Astrocyte (in vitro differentiated cells and primary cell): ENCODE data around the gene CHST10. TPM values are rescaled to one million over a fixed set of nuclear protein-coding genes. Genes with fewer than 3 reads are reported as not detected.
A peak's percentile ranks its signal among the peaks of the same experiment; 100 is the strongest.

Experiments used
- DNase-seq: peaks from one replicate; pipeline ENCODE4 v3.0.0-alpha.2; 2010; ENCODE audit warnings: low read depth
- FAIRE-seq: peaks from 2 replicates; lab custom pipeline; 2011; peaks lifted over from hg19 to GRCh38; lab: Jason Lieb, UNC
- H2AFZ ChIP-seq: 2 replicates; pipeline ENCODE4 v1.6.0; 2012; ENCODE audit warnings: low read depth, low read length, inconsistent platforms
- H3K27ac ChIP-seq: 2 replicates; pipeline ENCODE4 v1.5.1; 2011; ENCODE audit warnings: low read depth, low read length, inconsistent platforms
- H3K27me3 ChIP-seq: 2 replicates; pipeline ENCODE4 v1.6.0; 2011; ENCODE audit warnings: low read length, inconsistent platforms; ENCODE audit not compliant: insufficient read depth
- H3K36me3 ChIP-seq: 2 replicates; pipeline ENCODE4 v1.5.1; 2011; ENCODE audit warnings: low read length, inconsistent platforms; ENCODE audit not compliant: insufficient read depth
- H3K4me1 ChIP-seq: 2 replicates; pipeline ENCODE4 v1.5.1; 2011; ENCODE audit warnings: low read length, inconsistent platforms; ENCODE audit not compliant: insufficient read depth
- H3K4me2 ChIP-seq: 2 replicates; pipeline ENCODE4 v1.6.0; 2012; ENCODE audit warnings: low read length, inconsistent platforms
- H3K4me3 ChIP-seq: 2 replicates; pipeline ENCODE4 v1.5.1; 2011; ENCODE audit warnings: low read depth, mild to moderate bottlenecking, low read length, inconsistent platforms; ENCODE audit not compliant: insufficient read depth
- H3K79me2 ChIP-seq: 2 replicates; pipeline ENCODE4 v1.6.0; 2012; ENCODE audit warnings: mild to moderate bottlenecking, low read length, inconsistent platforms; ENCODE audit not compliant: insufficient read depth
- H3K9ac ChIP-seq: 2 replicates; pipeline ENCODE4 v1.6.0; 2012; ENCODE audit warnings: mild to moderate bottlenecking, low read length, inconsistent platforms
- H3K9me3 ChIP-seq: 2 replicates; pipeline ENCODE4 v1.5.1; 2012; ENCODE audit warnings: low read depth, mild to moderate bottlenecking, low read length, inconsistent platforms; ENCODE audit not compliant: insufficient read depth
- H4K20me1 ChIP-seq: 2 replicates; pipeline ENCODE4 v1.6.0; 2012; ENCODE audit warnings: low read length, inconsistent platforms; ENCODE audit not compliant: insufficient read depth
- H3K27ac Mint-ChIP-seq: one replicate; pipeline ENCODE4 v1.8.0; 2021; ENCODE audit warnings: mild to moderate bottlenecking, mixed read lengths; ENCODE audit not compliant: unreplicated experiment
- H3K27me3 Mint-ChIP-seq: one replicate; pipeline ENCODE4 v1.8.0; 2021; ENCODE audit warnings: low read depth, mixed read lengths; ENCODE audit not compliant: unreplicated experiment
- H3K36me3 Mint-ChIP-seq: one replicate; pipeline ENCODE4 v1.8.0; 2021; ENCODE audit warnings: low read depth, mixed read lengths; ENCODE audit not compliant: unreplicated experiment
- H3K4me1 Mint-ChIP-seq: one replicate; pipeline ENCODE4 v1.8.0; 2021; ENCODE audit warnings: low read depth, mixed read lengths; ENCODE audit not compliant: unreplicated experiment
- H3K4me3 Mint-ChIP-seq: one replicate; pipeline ENCODE4 v1.8.0; 2021; ENCODE audit warnings: mild to moderate bottlenecking, moderate library complexity, mixed read lengths; ENCODE audit not compliant: unreplicated experiment
- H3K9me3 Mint-ChIP-seq: one replicate; pipeline ENCODE4 v1.8.0; 2021; ENCODE audit warnings: mild to moderate bottlenecking, mixed read lengths; ENCODE audit not compliant: unreplicated experiment
- CTCF ChIP-seq: IDR thresholded peaks from 2 replicates; pipeline ENCODE4 v1.5.1; 2011; ENCODE audit warnings: low read depth, mild to moderate bottlenecking, inconsistent platforms, low read length, moderate library complexity; ENCODE audit not compliant: insufficient read depth
- EZH2 ChIP-seq: IDR thresholded peaks from 2 replicates; pipeline ENCODE4 v1.6.1; 2012; ENCODE audit warnings: mild to moderate bottlenecking, low read length, inconsistent platforms; ENCODE audit not compliant: insufficient read depth
- total RNA-seq: library from RNA; stranded (reverse); gene quantifications from 2 replicates; pipeline ENCODE4 v1.2.1, GENCODE V29; 2021

The CHST10 gene
- total RNA-seq, 1 donor from 2014 or later: 12.7 TPM

- no peak overlapping the region for H3K4me3 Mint-ChIP-seq
- H3K27me3 Mint-ChIP-seq: peaks cover 9% of the 10 kb centered on the region
- Histone ChIP-seq H4K20me1 (no peaks in the 10 kb centered on the region), H3K79me2 (no peaks in the 10 kb centered on the region), H3K9ac (no peak overlapping the region), H3K27me3 (no peaks in the 10 kb centered on the region), H3K4me2 (no peak overlapping the region), H3K4me1 (no peaks in the 10 kb centered on the region), H3K36me3 (no peaks in the 10 kb centered on the region), H3K27ac (no peak overlapping the region), H3K9me3 (no peaks in the 10 kb centered on the region), H2AFZ (no peak overlapping the region), H3K4me3 (no peak overlapping the region)
- peak; percentile 12 for DNase-seq
- H3K36me3 Mint-ChIP-seq: no peaks in the 10 kb centered on the region
- H3K9me3 Mint-ChIP-seq: peaks cover 2% of the 10 kb centered on the region
- no peak for FAIRE-seq
- no peak overlapping the region for H3K27ac Mint-ChIP-seq
- no peaks in the 10 kb centered on the region for H3K4me1 Mint-ChIP-seq
- no peak for TF ChIP-seq EZH2
- TF ChIP-seq CTCF: peak; percentile 25
Measured at GRCh38 chr2:100427627-100428258, 10.3 kb upstream of the CHST10 start.

DNA sequence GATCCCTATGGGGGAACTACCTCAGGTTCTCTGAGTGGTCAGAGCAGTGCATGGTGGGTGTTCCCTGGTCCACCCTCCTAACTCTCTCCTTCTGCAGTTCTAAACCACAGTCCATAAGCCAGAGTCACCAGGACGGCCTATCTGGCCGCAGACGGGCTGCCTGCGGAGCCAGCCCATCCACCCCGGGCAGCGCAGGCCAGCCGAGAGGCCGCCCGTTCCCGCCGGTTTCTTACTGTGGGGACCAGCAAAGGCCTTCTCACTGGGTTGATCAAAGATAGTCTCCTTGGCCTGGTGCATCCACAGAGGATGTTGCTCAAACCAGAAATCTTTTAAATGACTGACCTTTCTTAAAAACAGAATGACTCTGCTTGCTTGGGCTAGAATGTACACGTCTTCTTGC lies 9.6 kb upstream of the CHST10 start:
- Mint-ChIP-seq H3K27me3 (peaks cover 9% of the 10 kb centered on the region), H3K4me3 (no peak overlapping the region), H3K4me1 (no peaks in the 10 kb centered on the region), H3K9me3 (peaks cover 2% of the 10 kb centered on the region), H3K27ac (no peak overlapping the region), H3K36me3 (no peaks in the 10 kb centered on the region)
- H3K36me3 ChIP-seq: no peaks in the 10 kb centered on the region
- H3K79me2 ChIP-seq: no peaks in the 10 kb centered on the region
- FAIRE-seq (no peak), DNase-seq (no peak)
- H3K4me1 ChIP-seq: no peaks in the 10 kb centered on the region
- no peak overlapping the region for H3K4me3 ChIP-seq
- no peak overlapping the region for H2AFZ ChIP-seq
- no peaks in the 10 kb centered on the region for H3K27me3 ChIP-seq
- no peak overlapping the region for H3K27ac ChIP-seq
- no peaks in the 10 kb centered on the region for H3K9me3 ChIP-seq
- no peak overlapping the region for H3K9ac ChIP-seq
- no peak for TF ChIP-seq CTCF
- TF ChIP-seq EZH2: no peak
- H4K20me1 ChIP-seq: no peaks in the 10 kb centered on the region
- H3K4me2 ChIP-seq: no peak overlapping the region

DNA sequence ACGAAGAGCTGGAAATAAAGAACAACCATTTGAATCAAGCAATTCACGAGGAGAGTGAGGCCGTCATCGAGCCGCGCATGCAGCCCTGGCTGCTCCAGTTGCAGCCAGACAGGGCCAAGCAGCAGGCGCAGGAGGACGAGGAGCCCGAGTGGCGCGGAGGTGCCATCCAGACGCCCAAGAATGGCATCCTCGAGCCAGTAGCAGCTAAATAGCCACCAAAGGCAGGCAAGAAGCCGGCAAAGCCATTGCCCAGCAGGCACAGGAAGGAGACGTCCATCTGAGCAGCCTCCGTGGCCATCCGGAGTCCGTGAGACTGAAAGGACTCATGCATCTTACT lies 8.9 kb upstream of the CHST10 start:
- H3K4me1 Mint-ChIP-seq: no peaks in the 10 kb centered on the region
- Histone ChIP-seq H3K9me3 (no peaks in the 10 kb centered on the region), H3K4me2 (no peak overlapping the region), H3K9ac (no peak overlapping the region), H3K4me1 (no peaks in the 10 kb centered on the region), H3K27me3 (no peaks in the 10 kb centered on the region), H3K79me2 (no peaks in the 10 kb centered on the region), H4K20me1 (no peaks in the 10 kb centered on the region), H3K4me3 (no peak overlapping the region), H3K36me3 (no peaks in the 10 kb centered on the region), H2AFZ (no peak overlapping the region), H3K27ac (no peak overlapping the region)
- DNase-seq (no peak), FAIRE-seq (no peak)
- no peak overlapping the region for H3K4me3 Mint-ChIP-seq
- no peak overlapping the region for H3K27ac Mint-ChIP-seq
- H3K27me3 Mint-ChIP-seq: peaks cover 9% of the 10 kb centered on the region
- TF ChIP-seq EZH2: no peak
- no peaks in the 10 kb centered on the region for H3K36me3 Mint-ChIP-seq
- peaks cover 2% of the 10 kb centered on the region for H3K9me3 Mint-ChIP-seq
